Neural progenitor cell (in vitro differentiated cells): ENCODE results near the gene ASB10.

Source experiments
- CTCF ChIP-seq: fragments of 200-600 bp; sonication (generic); IDR thresholded peaks from 2 replicates; pipeline ENCODE4 v1.5.1; 2017; ENCODE audit warnings: antibody characterized with exemption, mild to moderate bottlenecking
- EZH2 ChIP-seq: fragments of 200-600 bp; sonication (generic); IDR thresholded peaks from 2 replicates; pipeline ENCODE4 v1.6.1; 2017; ENCODE audit warnings: antibody characterized with exemption, mild to moderate bottlenecking, moderate library complexity
- EZH2phosphoT487 ChIP-seq: fragments of 200-600 bp; sonication (generic); IDR thresholded peaks from 2 replicates; pipeline ENCODE4 v1.6.1; 2017; ENCODE audit warnings: antibody characterized with exemption

DNA sequence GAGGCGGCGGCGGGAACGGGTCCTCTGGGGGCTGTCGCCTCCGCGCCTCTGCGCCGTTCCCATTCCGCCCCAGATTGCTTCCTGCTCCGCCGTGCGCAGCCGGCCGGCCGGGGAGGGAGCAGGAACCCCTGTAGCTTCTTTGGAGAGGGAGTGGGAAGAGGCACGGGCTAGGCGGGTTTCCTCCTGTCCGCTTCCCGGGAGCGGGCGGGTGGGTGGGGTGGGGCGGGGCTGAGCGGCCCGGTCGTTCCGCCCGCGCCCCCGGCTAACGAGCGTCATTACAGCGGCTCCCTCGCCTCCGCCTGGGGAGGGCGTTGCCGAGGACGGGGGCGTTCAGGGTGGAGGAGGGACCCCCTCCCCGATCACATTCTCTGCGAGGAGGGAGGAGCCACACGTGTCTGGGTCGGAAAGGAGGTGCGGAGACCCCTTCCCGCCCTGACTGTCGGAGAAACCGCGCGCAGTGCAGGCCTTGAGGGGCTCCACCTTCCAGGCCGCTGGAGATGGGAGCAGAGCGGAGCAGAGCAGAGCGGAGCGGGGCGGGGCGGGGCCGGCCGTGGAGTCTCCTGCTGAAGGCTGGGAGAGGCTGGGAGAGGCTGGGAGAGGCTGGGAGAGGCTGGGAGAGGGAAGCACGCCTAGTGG lies 61.1 kb downstream of the ASB10 start:
- TF ChIP-seq EZH2phosphoT487 (peak; percentile 11), CTCF (no peak), EZH2 (no peak)
